HepG2 (cell line): ENCODE measurements around the gene ACP7. TPM values are rescaled to one million over a fixed set of nuclear protein-coding genes. Genes with fewer than 3 reads are reported as not detected.

ENCODE experiments used
- ATAC-seq: fragments of 200-7000 bp; cut with Tn5 transposase; 3 replicates; pipeline ENCODE4 v1.9.1; 2020; ENCODE audit warnings: mild to moderate bottlenecking, moderate library complexity
- BruUV-seq: library from RNA; stranded (reverse); fragments of 400-500 nt; replicated peaks from 2 replicates; lab custom pipeline; 2021; lab: Mats Ljungman, UMichigan
- CTCF ChIA-PET: fragments of 300-600 bp; formaldehyde crosslinking; extraction: SDS; loops from one replicate; lab custom pipeline; 2021; ENCODE audit warnings: low total read pairs, inconsistent platforms, low intra/inter-chr PET ratio; lab: Yijun Ruan, JAX
- POLR2A ChIA-PET: fragments of 350-600 bp; sonication (Branson Sonifier 250); formaldehyde crosslinking; loops from one replicate; lab custom pipeline; 2020; ENCODE audit warnings: antibody characterized with exemption, inconsistent platforms; lab: Yijun Ruan, JAX
- DNase-seq: peaks from one replicate; pipeline ENCODE4 v3.0.0-alpha.2; 2015; ENCODE audit warnings: low spot score
- FAIRE-seq: peaks from 3 replicates; lab custom pipeline; 2011; peaks lifted over from hg19 to GRCh38; lab: Jason Lieb, UNC
- H2AFZ ChIP-seq: one replicate; pipeline ENCODE4 v1.6.1; 2011; ENCODE audit warnings: low read length, inconsistent platforms
- H3K27ac ChIP-seq: fragments of 300-600 bp; 3 replicates; pipeline ENCODE4 v1.8.0; 2011; ENCODE audit warnings: mixed run types, mild to moderate bottlenecking, mixed read lengths, low read length, inconsistent platforms; ENCODE audit not compliant: insufficient read depth; ENCODE audit errors: extremely low read length
- H3K27me3 ChIP-seq, 2 experiments: fragments of 200-600 bp in 1 of 2; 2 replicates in 1 of 2; 3 replicates in 1 of 2; pipeline versions ENCODE4 v1.6.0 to v1.8.0; 2011; ENCODE audit warnings: low read length in 2 of 2, mild to moderate bottlenecking in 2 of 2, moderate library complexity in 2 of 2, inconsistent platforms in 1 of 2; ENCODE audit not compliant: insufficient read depth in 2 of 2, control insufficient read depth in 1 of 2
- H3K36me3 ChIP-seq, 2 experiments: fragments of 200-600 bp in 1 of 2; replicated peaks in 1 of 2; 2 replicates in 1 of 2; 3 replicates in 1 of 2; pipeline versions ENCODE4 v1.5.1 to v1.8.0; 2011; ENCODE audit warnings: low read length in 2 of 2, inconsistent platforms in 1 of 2; ENCODE audit not compliant: insufficient read depth in 2 of 2, control insufficient read depth in 1 of 2
- H3K4me1 ChIP-seq: 2 replicates; pipeline ENCODE4 v1.5.1; 2012; ENCODE audit warnings: low read length, inconsistent platforms; ENCODE audit not compliant: insufficient read depth
- H3K4me2 ChIP-seq: 2 replicates; pipeline ENCODE4 v1.6.0; 2011; ENCODE audit warnings: low read depth, low read length, inconsistent platforms
- H3K4me3 ChIP-seq, 3 experiments: fragments of 200-600 bp in 1 of 3; sonication (generic), shearing (Covaris generic) in 1 of 3; replicated peaks in 1 of 3; 2 replicates each; pipeline ENCODE4 v1.5.1; 2011 to 2016; ENCODE audit warnings: low read length in 3 of 3, inconsistent platforms in 2 of 3, low read depth in 2 of 3, mild to moderate bottlenecking in 2 of 3, control low read depth in 1 of 3, mixed read lengths in 1 of 3; ENCODE audit not compliant: insufficient read depth in 1 of 3
- H3K79me2 ChIP-seq: one replicate; pipeline ENCODE4 v1.6.1; 2011; ENCODE audit warnings: low read length, inconsistent platforms; ENCODE audit not compliant: insufficient read depth
- H3K9ac ChIP-seq: 2 replicates; pipeline ENCODE4 v1.6.0; 2011; ENCODE audit warnings: mild to moderate bottlenecking, low read depth, low read length, inconsistent platforms; ENCODE audit not compliant: insufficient read depth
- H3K9me3 ChIP-seq: 2 replicates; pipeline ENCODE4 v1.5.1; 2012; ENCODE audit warnings: mild to moderate bottlenecking, low read length
- H4K20me1 ChIP-seq: 2 replicates; pipeline ENCODE4 v1.6.0; 2011; ENCODE audit warnings: inconsistent platforms, mild to moderate bottlenecking, low read length, moderate library complexity; ENCODE audit not compliant: insufficient read depth
- ATAD3A ChIP-seq: sonication (generic); formaldehyde crosslinking; IDR thresholded peaks from 2 replicates; pipeline ENCODE4 v1.4.0; 2020; ENCODE audit warnings: missing genetic modification reagents
- E2F5 ChIP-seq: sonication (generic); formaldehyde crosslinking; conservative IDR thresholded peaks from 2 replicates; pipeline ENCODE4 v1.4.0; 2020; ENCODE audit warnings: missing genetic modification reagents
- FIP1L1 ChIP-seq: fragments of 200-400 bp; formaldehyde crosslinking; IDR thresholded peaks from 2 replicates; pipeline ENCODE4 v1.6.1; 2018; ENCODE audit warnings: low read depth, mild to moderate bottlenecking, low read length, moderate library complexity, borderline replicate concordance; ENCODE audit not compliant: insufficient read depth
- FOXA1 ChIP-seq, 2 experiments: fragments of 450-650 bp in 1 of 2; sonication (generic) in 1 of 2; formaldehyde crosslinking in 1 of 2; IDR thresholded peaks; 2 replicates each; pipeline versions ENCODE4 v1.4.0 to v1.6.1; 2016 to 2020; ENCODE audit warnings: missing genetic modification reagents in 1 of 2
- IRX3 ChIP-seq: sonication (generic); formaldehyde crosslinking; IDR thresholded peaks from 2 replicates; pipeline ENCODE4 v1.8.1; 2023; ENCODE audit warnings: mild to moderate bottlenecking, low read depth, missing genetic modification reagents, borderline replicate concordance
- KDM2A ChIP-seq: sonication (generic); formaldehyde crosslinking; IDR thresholded peaks from 2 replicates; pipeline ENCODE4 v1.4.0; 2020; ENCODE audit warnings: low read depth, missing genetic modification reagents, borderline replicate concordance
- SIX1 ChIP-seq: sonication (generic); formaldehyde crosslinking; IDR thresholded peaks from 2 replicates; pipeline ENCODE4 v1.4.0; 2020; ENCODE audit warnings: missing genetic modification reagents, borderline replicate concordance
- SNAI1 ChIP-seq: sonication (generic); formaldehyde crosslinking; IDR thresholded peaks from 2 replicates; pipeline ENCODE4 v1.5.0; 2020; ENCODE audit warnings: mild to moderate bottlenecking, missing genetic modification reagents, borderline replicate concordance
- ZNF138 ChIP-seq: sonication (generic); formaldehyde crosslinking; IDR thresholded peaks from 2 replicates; pipeline ENCODE4 v1.5.0; 2020; ENCODE audit warnings: mild to moderate bottlenecking, low read depth, missing genetic modification reagents
- ZNF207 ChIP-seq: fragments of 450-650 bp; IDR thresholded peaks from 2 replicates; pipeline ENCODE4 v1.6.1; 2016; ENCODE audit warnings: antibody characterized with exemption, borderline replicate concordance
- ZNF274 ChIP-seq: sonication (generic); formaldehyde crosslinking; IDR thresholded peaks from 2 replicates; pipeline ENCODE4 v1.5.1; 2020; ENCODE audit warnings: mild to moderate bottlenecking, missing genetic modification reagents
- ZNF574 ChIP-seq: sonication (generic); formaldehyde crosslinking; IDR thresholded peaks from 2 replicates; pipeline ENCODE4 v1.4.0; 2020; ENCODE audit warnings: missing genetic modification reagents
- ZNF670 ChIP-seq: sonication (generic); formaldehyde crosslinking; IDR thresholded peaks from 2 replicates; pipeline ENCODE4 v1.8.0; 2022; ENCODE audit warnings: mild to moderate bottlenecking, missing genetic modification reagents, borderline replicate concordance
- ZNF841 ChIP-seq: sonication (generic); formaldehyde crosslinking; IDR thresholded peaks from 2 replicates; pipeline ENCODE4 v1.8.1; 2023; ENCODE audit warnings: missing genetic modification reagents, borderline replicate concordance
- ZSCAN22 ChIP-seq: sonication (generic); formaldehyde crosslinking; IDR thresholded peaks from 2 replicates; pipeline ENCODE4 v1.4.0; 2020; ENCODE audit warnings: mild to moderate bottlenecking, missing genetic modification reagents
- WGBS: methylation state at CpG from one replicate; pipeline ENCODE4 v1.1.6; 2017; ENCODE audit warnings: low lambda C conversion rate; 5-methylcytosine and 5-hydroxymethylcytosine counted together
- in situ Hi-C: cut with HindIII; loops from 2 replicates; pipeline ENCODE4 v1.10.0; 2017; ENCODE audit warnings: low pct_unique_long_range_greater_than_20kb; ENCODE audit not compliant: extremely low pct_ligation_motif_present
- intact Hi-C: fragments of 100-400 bp; cut with micrococcal nuclease; formaldehyde crosslinking; loops from one replicate; pipeline ENCODE4 v1.10.0; 2022; ENCODE audit not compliant: unreplicated experiment
- polyA plus RNA-seq, 8 experiments: library from polyadenylated mRNA; depleted of rRNA in 3 of 8; stranded (reverse) in 7 of 8; unstranded in 1 of 8; fragments of >200 nt; fragmentation: Illumina TruSeq in 4 of 8; extraction: Trizol in 4 of 8; gene quantifications; 2 replicates each; pipeline versions ENCODE4 v1.2.1 to v1.2.3, GENCODE V29; 2011 to 2016; ENCODE audit warnings: low read depth in 4 of 8, missing spikeins in 1 of 8, mixed read lengths in 1 of 8; ENCODE audit not compliant: insufficient read depth in 1 of 8
- total RNA-seq, 5 experiments: library from RNA; depleted of rRNA; stranded (reverse); fragments of >200 nt; fragmentation: Illumina TruSeq; extraction: Trizol; gene quantifications; 2 replicates each; pipeline ENCODE4 v1.2.3, GENCODE V29; 2016; ENCODE audit warnings: low read depth in 1 of 5

The ACP7 gene
- total and polyA plus RNA-seq, 2 of the 13 experiments (the other 11 are each of a cell fraction or from before 2014, with no cell fraction given) = not detected

- no peak overlapping the region for H3K9ac ChIP-seq
- no peak overlapping the region for H3K4me3 ChIP-seq
- intact Hi-C loops (no loop called here), in situ Hi-C loops (no loop called here)
- WGBS = 68% methylated on average over 6 of the region's 6 CpGs
- ChIA-PET CTCF (no interaction called here), POLR2A (no interaction called here)
- no peaks in the 10 kb centered on the region for H4K20me1 ChIP-seq
- DNase-seq (no peak), ATAC-seq (no peak), FAIRE-seq (no peak)
- H2AFZ ChIP-seq = no peak overlapping the region
- no peaks in the 10 kb centered on the region for H3K36me3 ChIP-seq
- H3K27ac ChIP-seq = no peak overlapping the region
- no peak overlapping the region for H3K4me2 ChIP-seq
- TF ChIP-seq ZNF670 (CRISPR knock-in tag) (no peak), FIP1L1 (no peak), ZNF138 (CRISPR knock-in tag) (no peak), ZNF841 (CRISPR knock-in tag) (no peak), ZSCAN22 (CRISPR knock-in tag) (no peak), E2F5 (CRISPR knock-in tag) (no peak), FOXA1 (IDR thresholded peaks at IDR 0.05) (no peak), FOXA1 (CRISPR knock-in tag; IDR thresholded peaks at IDR 0.05) (no peak), IRX3 (CRISPR knock-in tag) (no peak)
- no peaks in the 10 kb centered on the region for H3K9me3 ChIP-seq
- H3K27me3 ChIP-seq = no peaks in the 10 kb centered on the region
- H3K4me1 ChIP-seq = peaks cover 18% of the 10 kb centered on the region
- no TSS peak for BruUV-seq
- no peaks in the 10 kb centered on the region for H3K79me2 ChIP-seq
These were observed 19.8 kb upstream of the ACP7 start for GRCh38 chr19:39064405-39064804.

- ATAC-seq (no peak), FAIRE-seq (no peak), DNase-seq (no peak)
- Histone ChIP-seq H3K27ac (no peak overlapping the region), H3K36me3 (no peaks in the 10 kb centered on the region), H3K79me2 (no peaks in the 10 kb centered on the region), H3K9ac (no peak overlapping the region), H4K20me1 (no peaks in the 10 kb centered on the region), H3K4me1 (peaks cover 18% of the 10 kb centered on the region), H3K4me2 (no peak overlapping the region), H2AFZ (no peak overlapping the region), H3K4me3 (no peak overlapping the region), H3K9me3 (no peaks in the 10 kb centered on the region), H3K27me3 (peaks cover 0 to 2% of the 10 kb centered on the region in 2 experiments; a peak in 1 of 5 replicates)
- 34% methylated on average over 3 of the region's 3 CpGs for whole genome bisulfite sequencing
- BruUV-seq = no TSS peak
- ChIA-PET CTCF (no interaction called here), POLR2A (no interaction called here)
- intact Hi-C loops (no loop called here), in situ Hi-C loops (no loop called here)
- no peak for TF ChIP-seq ZNF274 (CRISPR knock-in tag)
- no peak for TF ChIP-seq SNAI1
- no peak for TF ChIP-seq ZNF574 (CRISPR knock-in tag)
- no peak for TF ChIP-seq ATAD3A
- no peak for TF ChIP-seq SIX1 (CRISPR knock-in tag)
- TF ChIP-seq KDM2A (CRISPR knock-in tag) = no peak
- TF ChIP-seq ZNF207 = no peak
These were observed 18.2 kb upstream of the ACP7 start for GRCh38 chr19:39065928-39066327.
